H1 (cell line): Measurements from ENCODE around the gene AP3D1. TPM values are rescaled to one million over a fixed set of nuclear protein-coding genes. Genes with fewer than 3 reads are reported as not detected.

Source experiments
- CTCF ChIA-PET: fragments of 300-600 bp; sonication (Branson Sonifier 250); formaldehyde crosslinking; loops from one replicate; lab custom pipeline; 2021; ENCODE audit not compliant: partially characterized antibody; lab: Charles Lee
- POLR2A ChIA-PET: fragments of 300-600 bp; sonication (Branson Sonifier 250); formaldehyde crosslinking; loops from one replicate; lab custom pipeline; 2021; ENCODE audit warnings: inconsistent platforms; ENCODE audit not compliant: partially characterized antibody; lab: Charles Lee
- DNase-seq, 2 experiments: peaks; one replicate each; pipeline versions ENCODE4 v3.0.0 to v3.0.0-alpha.2; 2010 to 2022; ENCODE audit warnings: low spot score in 2 of 2, low read depth in 1 of 2, mixed read lengths in 1 of 2
- FAIRE-seq: peaks from 2 replicates; lab custom pipeline; 2011; peaks lifted over from hg19 to GRCh38; lab: Jason Lieb, UNC
- H2AFZ ChIP-seq: 2 replicates; pipeline ENCODE4 v1.8.1; 2012; ENCODE audit warnings: low read length, inconsistent platforms
- H2AK5ac ChIP-seq: 2 replicates; pipeline ENCODE4 v1.6.1; 2013; ENCODE audit warnings: low read depth, low read length
- H2BK120ac ChIP-seq: replicated peaks from 2 replicates; pipeline ENCODE3; 2013; ENCODE audit warnings: low read depth, low read length, inconsistent platforms
- H2BK12ac ChIP-seq: 2 replicates; pipeline ENCODE4 v1.6.1; 2013; ENCODE audit warnings: low read depth, low read length
- H2BK15ac ChIP-seq: 2 replicates; pipeline ENCODE4 v1.6.1; 2013; ENCODE audit warnings: low read length
- H2BK20ac ChIP-seq: 2 replicates; pipeline ENCODE4 v1.6.1; 2013; ENCODE audit warnings: low read length
- H2BK5ac ChIP-seq: 2 replicates; pipeline ENCODE4 v1.6.1; 2013; ENCODE audit warnings: low read depth, low read length
- H3K14ac ChIP-seq: 2 replicates; pipeline ENCODE4 v1.6.1; 2013; ENCODE audit warnings: inconsistent platforms; ENCODE audit not compliant: insufficient read length
- H3K18ac ChIP-seq: 2 replicates; pipeline ENCODE4 v1.6.1; 2013; ENCODE audit warnings: low read length; ENCODE audit errors: extremely low read depth
- H3K23ac ChIP-seq: 2 replicates; pipeline ENCODE4 v1.6.1; 2013; ENCODE audit warnings: inconsistent platforms; ENCODE audit not compliant: insufficient read length
- H3K23me2 ChIP-seq: 2 replicates; pipeline ENCODE4 v1.6.1; 2013; ENCODE audit warnings: low read depth, low read length
- H3K27ac ChIP-seq: 2 replicates; pipeline ENCODE4 v1.6.1; 2011; ENCODE audit warnings: low read depth, low read length, inconsistent platforms
- H3K27me3 ChIP-seq, 4 experiments: replicated peaks in 1 of 4; 1 replicate in 1 of 4; 2 replicates in 3 of 4; pipeline versions ENCODE4 v1.6.1 to v1.8.1; 2011 to 2013; ENCODE audit warnings: low read length in 3 of 4, mild to moderate bottlenecking in 3 of 4, inconsistent platforms in 2 of 4, mixed read lengths in 2 of 4, moderate library complexity in 1 of 4; ENCODE audit not compliant: control insufficient read depth in 3 of 4, insufficient read depth in 3 of 4; ENCODE audit errors: extremely low read depth in 1 of 4
- H3K36me3 ChIP-seq, 4 experiments: 2 replicates each; pipeline versions ENCODE4 v1.6.1 to v1.8.1; 2011 to 2013; ENCODE audit warnings: mild to moderate bottlenecking in 4 of 4, low read length in 3 of 4, moderate library complexity in 2 of 4, control low read depth in 1 of 4, inconsistent platforms in 1 of 4; ENCODE audit not compliant: insufficient read depth in 4 of 4, control insufficient read depth in 2 of 4
- H3K4ac ChIP-seq: replicated peaks from 2 replicates; pipeline ENCODE3; 2013; ENCODE audit warnings: low read length, low read depth, mixed read lengths, inconsistent platforms; ENCODE audit not compliant: insufficient read length
- H3K4me1 ChIP-seq, 4 experiments: replicated peaks in 1 of 4; 1 replicate in 1 of 4; 2 replicates in 3 of 4; pipeline versions ENCODE4 v1.6.1 to v1.8.1; 2011 to 2013; ENCODE audit warnings: low read length in 3 of 4, inconsistent platforms in 2 of 4, mixed read lengths in 1 of 4; ENCODE audit not compliant: insufficient read depth in 4 of 4, control insufficient read depth in 3 of 4
- H3K4me2 ChIP-seq, 2 experiments: 2 replicates each; pipeline versions ENCODE4 v1.6.1 to v1.8.1; 2011 to 2013; ENCODE audit warnings: low read depth in 2 of 2, low read length in 2 of 2, control low read depth in 1 of 2, inconsistent platforms in 1 of 2, mild to moderate bottlenecking in 1 of 2; ENCODE audit not compliant: insufficient read depth in 1 of 2
- H3K4me3 ChIP-seq, 4 experiments: fragments of 200-600, 300-600 bp in 1 of 4; sonication (generic), shearing (Covaris generic), sonication (Bioruptor Twin) in 1 of 4; 2 replicates each; pipeline versions ENCODE4 v1.5.1 to v1.8.1; 2011 to 2016; ENCODE audit warnings: low read length in 4 of 4, low read depth in 3 of 4, control low read depth in 2 of 4, inconsistent platforms in 2 of 4, mild to moderate bottlenecking in 2 of 4, mixed read lengths in 1 of 4, moderate library complexity in 1 of 4; ENCODE audit not compliant: insufficient read depth in 2 of 4; ENCODE audit errors: extremely low read depth in 1 of 4
- H3K56ac ChIP-seq: replicated peaks from 2 replicates; pipeline ENCODE3; 2013; ENCODE audit warnings: low read depth, mild to moderate bottlenecking, mixed read lengths, low read length, inconsistent platforms; ENCODE audit not compliant: insufficient read length
- H3K79me1 ChIP-seq: 2 replicates; pipeline ENCODE4 v1.6.1; 2013; ENCODE audit warnings: low read depth, low read length, control low read depth
- H3K79me2 ChIP-seq, 2 experiments: 2 replicates each; pipeline versions ENCODE4 v1.6.1 to v1.8.1; 2012 to 2013; ENCODE audit warnings: low read length in 2 of 2, mild to moderate bottlenecking in 2 of 2, inconsistent platforms in 1 of 2; ENCODE audit not compliant: insufficient read depth in 2 of 2, control insufficient read depth in 1 of 2
- H3K9ac ChIP-seq, 4 experiments: replicated peaks in 1 of 4; 1 replicate in 1 of 4; 2 replicates in 3 of 4; pipeline versions ENCODE4 v1.6.1 to v1.8.1; 2011 to 2013; ENCODE audit warnings: low read depth in 3 of 4, low read length in 3 of 4, control low read depth in 2 of 4, mild to moderate bottlenecking in 2 of 4, moderate library complexity in 2 of 4, inconsistent platforms in 1 of 4; ENCODE audit errors: extremely low read depth in 1 of 4
- H3K9me3 ChIP-seq, 2 experiments: 2 replicates each; pipeline versions ENCODE4 v1.6.1 to v1.8.1; 2012 to 2013; ENCODE audit warnings: mild to moderate bottlenecking in 2 of 2, moderate library complexity in 2 of 2, control low read depth in 1 of 2, inconsistent platforms in 1 of 2, low read depth in 1 of 2, low read length in 1 of 2, mixed read lengths in 1 of 2; ENCODE audit not compliant: insufficient read depth in 2 of 2
- H4K20me1 ChIP-seq, 2 experiments: replicated peaks in 1 of 2; 2 replicates each; pipeline versions ENCODE3 to v1.8.1; 2011 to 2013; ENCODE audit warnings: inconsistent platforms in 2 of 2, low read length in 2 of 2, mild to moderate bottlenecking in 1 of 2; ENCODE audit not compliant: insufficient read depth in 2 of 2, control insufficient read depth in 1 of 2
- H4K5ac ChIP-seq: 2 replicates; pipeline ENCODE4 v1.6.1; 2013; ENCODE audit warnings: low read length, low read depth, mixed read lengths, inconsistent platforms; ENCODE audit not compliant: insufficient read length
- H4K8ac ChIP-seq: 2 replicates; pipeline ENCODE4 v1.8.0; 2013; ENCODE audit warnings: mild to moderate bottlenecking, moderate library complexity, low read length, inconsistent platforms; ENCODE audit not compliant: insufficient read depth; ENCODE audit errors: extremely low read depth
- H4K91ac ChIP-seq: replicated peaks from 2 replicates; pipeline ENCODE3; 2013; ENCODE audit warnings: low read length, mixed read lengths, inconsistent platforms; ENCODE audit not compliant: insufficient read length
- EP300 ChIP-seq, 2 experiments: IDR thresholded peaks; 1 replicate in 1 of 2; 2 replicates in 1 of 2; pipeline ENCODE4 v1.6.1; 2011 to 2012; ENCODE audit warnings: low read depth in 2 of 2, low read length in 2 of 2, mild to moderate bottlenecking in 2 of 2, borderline replicate concordance in 1 of 2, inconsistent platforms in 1 of 2, moderate library complexity in 1 of 2
- KDM4A ChIP-seq: IDR thresholded peaks from one replicate; pipeline ENCODE4 v1.7.1; 2012; ENCODE audit warnings: low read depth, mild to moderate bottlenecking, moderate library complexity, low read length, inconsistent platforms; ENCODE audit not compliant: severe bottlenecking
- PHF8 ChIP-seq: fragments of 200-600 bp; sonication (generic); conservative IDR thresholded peaks from 2 replicates; pipeline ENCODE4 v1.7.1; 2012; ENCODE audit warnings: low read depth, mild to moderate bottlenecking, inconsistent platforms, low read length, moderate library complexity
- RNF2 ChIP-seq: fragments of 200-900, 300-1000 bp; sonication (generic); IDR thresholded peaks from 2 replicates; pipeline ENCODE4 v1.7.1; 2016; ENCODE audit warnings: borderline replicate concordance, low read depth, mild to moderate bottlenecking, antibody characterized with exemption, low read length; ENCODE audit not compliant: poor library complexity, severe bottlenecking; ENCODE audit errors: missing control alignments
- RXRA ChIP-seq: IDR thresholded peaks from 2 replicates; pipeline ENCODE4 v1.6.1; 2011; ENCODE audit warnings: low read depth, mild to moderate bottlenecking, low read length, moderate library complexity; ENCODE audit not compliant: insufficient read depth
- SIN3A ChIP-seq, 2 experiments: IDR thresholded peaks in 1 of 2; conservative IDR thresholded peaks in 1 of 2; 2 replicates each; pipeline ENCODE4 v1.6.1; 2011 to 2012; ENCODE audit warnings: low read length in 2 of 2, improper control_type of control experiment in 1 of 2, low read depth in 1 of 2, mild to moderate bottlenecking in 1 of 2
- SP1 ChIP-seq: IDR thresholded peaks from 2 replicates; pipeline ENCODE4 v1.6.1; 2011; ENCODE audit warnings: low read depth, low read length
- TCF12 ChIP-seq: IDR thresholded peaks from 2 replicates; pipeline ENCODE4 v1.6.1; 2011; ENCODE audit warnings: low read depth, mild to moderate bottlenecking, low read length
- YY1 ChIP-seq: IDR thresholded peaks from 2 replicates; pipeline ENCODE4 v1.6.1; 2011; ENCODE audit warnings: low read depth, mild to moderate bottlenecking, low read length
- WGBS, 2 experiments: shearing (Covaris generic) in 1 of 2; methylation state at CpG; one replicate each; pipeline versions ENCODE4 v1.1.6 to v1.1.7; 2013 to 2015; ENCODE audit warnings: low lambda C conversion rate in 2 of 2, mixed read lengths in 2 of 2, inconsistent platforms in 1 of 2, low coverage in 1 of 2, missing lambda C conversion rate in 1 of 2; ENCODE audit not compliant: insufficient replicate concordance in 2 of 2, insufficient coverage in 1 of 2, insufficient read length in 1 of 2; ENCODE audit errors: extremely low coverage in 1 of 2, missing lambda C conversion rate in 1 of 2; 5-methylcytosine and 5-hydroxymethylcytosine counted together
- polyA plus RNA-seq, 7 experiments: library from polyadenylated mRNA; depleted of rRNA in 3 of 7; stranded (reverse) in 5 of 7; unstranded in 2 of 7; fragments of >200 nt in 5 of 7; fragments of 200-250 nt in 2 of 7; gene quantifications; 1 replicate in 5 of 7; 2 replicates in 1 of 7; 4 replicates in 1 of 7; pipeline versions ENCODE4 v1.2.1 to v1.2.3, GENCODE V29; 2011 to 2013; ENCODE audit warnings: missing spikeins in 2 of 7, mixed read lengths in 2 of 7
- total RNA-seq: library from RNA; stranded (reverse); fragmentation: NEBNext Ultra II Directional; extraction: Animal tissue kit (Norgen Biotek cat#: 25700); gene quantifications from 2 replicates; pipeline ENCODE4 v1.2.1, GENCODE V29; 2021

Gene AP3D1
- total and polyA plus RNA-seq, 2 of the 8 experiments (the other 6 are each of a cell fraction or from before 2014, with no cell fraction given) = 161 to 174 TPM

GRCh38 chr19:2164020-2164998 lies 12.9 kb upstream of the AP3D1 start:
- Histone ChIP-seq H3K4me2 (peak overlapping the region; percentile 69 to 72), H3K36me3 (no peaks in the 10 kb centered on the region), H3K23me2 (peaks cover 3% of the 10 kb centered on the region; the same call in 1 of the 2 replicates), H3K9me3 (no peaks in the 10 kb centered on the region), H3K79me1 (peaks cover 4% of the 10 kb centered on the region), H4K20me1 (peaks cover 10 to 12% of the 10 kb centered on the region in 2 experiments), H3K27me3 (no peaks in the 10 kb centered on the region), H3K9ac (peak overlapping the region; percentile 15 to 72 (median 58); a peak in 5 of 7 replicates), H2BK120ac (no peak overlapping the region), H3K4me3 (peak overlapping the region; percentile 68 to 91 (median 76)), H3K56ac (no peak overlapping the region), H2BK5ac (no peak overlapping the region; the same call in 1 of the 2 replicates), H3K4me1 (peaks cover 0 to 5% (median 0%) of the 10 kb centered on the region in 4 experiments; a peak in 1 of 7 replicates), H3K18ac (no peak overlapping the region; the same call in 1 of the 2 replicates), H2BK15ac (no peak overlapping the region), H3K23ac (no peak overlapping the region), H2BK12ac (no peak overlapping the region), H3K4ac (peak overlapping the region; percentile 21), H3K79me2 (peaks cover 16 to 43% of the 10 kb centered on the region in 2 experiments), H2BK20ac (no peak overlapping the region), H4K91ac (no peak overlapping the region), H3K27ac (peak overlapping the region; percentile 52; the same call in 1 of the 2 replicates), H2AFZ (no peak overlapping the region), H3K14ac (no peak overlapping the region), H4K5ac (no peak overlapping the region), H4K8ac (0 out of 2 replicates have a peak overlapping the region, but pooled peaks have one; percentile 25), H2AK5ac (no peak overlapping the region)
- FAIRE-seq = no peak
- DNase-seq = peak in 1 of 2 experiments; percentile 68
- TF ChIP-seq RNF2 (no peak), EP300 (IDR thresholded peaks at IDR 0.05; ENCODE audit: borderline replicate concordance in 1 of 2, low read depth in 2 of 2, low read length in 2 of 2) (no peak), KDM4A (peak; percentile 46), TCF12 (no peak), PHF8 (peak; percentile 44), YY1 (no peak), SP1 (no peak), SIN3A (conservative IDR thresholded peaks at IDR 0.05 in 1 of 2, IDR thresholded peaks at IDR 0.05 in 1 of 2; ENCODE audit: low read depth in 1 of 2, low read length in 2 of 2) (0 out of 4 replicates have a peak, but pooled peaks have one; percentile 18 to 46), RXRA (no peak)
- POLR2A ChIA-PET = interaction anchor here (0.6 to 1.2 kb wide), 3 partner anchors 71 to 105 kb away, joined by 3 read pairs; partner anchors contain the start of gene PLEKHJ1
- 3% methylated on average over 22 of the region's 95 CpGs; no CpG with 5 or more reads in 1 of the 2 experiments for WGBS, 2 experiments
- CTCF ChIA-PET = interaction anchor here (0.6 kb wide), 2 partner anchors 40 to 611 kb away, joined by 3 read pairs; no protein-coding TSS in a partner anchor
